Dedifferentiated amniotic fluid mesenchymal stem cell (primary cell): ENCODE data around the gene TRAPPC6A.
A peak's percentile ranks its signal among the peaks of the same experiment; 100 is the strongest.

ENCODE experiments used
- DNase-seq: peaks from one replicate; pipeline ENCODE4 v3.0.0-alpha.2; 2016; ENCODE audit errors: extremely low spot score

TRAPPC6A gene

GRCh38 chr19:45177817-45178261, at the start of gene TRAPPC6A:
Gene TRAPPC6A (minus strand): TSS chr19:45178237. CDS start chr19:45178218, 19 bp downstream.
- DNase-seq, result no peak

GRCh38 chr19:45224645-45225044, 46.6 kb upstream of the TRAPPC6A start:
- DNase-seq, result no peak

- no peak for DNase-seq
Measured at GRCh38 chr19:45223879-45224278, 45.8 kb upstream of the TRAPPC6A start.

- no peak for DNase-seq
Measured at GRCh38 chr19:45222724-45223123, 44.7 kb upstream of the TRAPPC6A start.

GRCh38 chr19:45218911-45219743, 41.1 kb upstream of the TRAPPC6A start:
- no peak for DNase-seq

- DNase-seq, result no peak
Measured at GRCh38 chr19:45218426-45218825, 40.4 kb upstream of the TRAPPC6A start.

- no peak for DNase-seq
Measured at GRCh38 chr19:45217957-45218334, 39.9 kb upstream of the TRAPPC6A start.

GRCh38 chr19:45217193-45217956, 39.3 kb upstream of the TRAPPC6A start:
- no peak for DNase-seq

- DNase-seq, result peak; percentile 37
Measured at GRCh38 chr19:45216667-45217066, 38.6 kb upstream of the TRAPPC6A start.

GRCh38 chr19:45215391-45216191, 37.6 kb upstream of the TRAPPC6A start:
- DNase-seq, result no peak

GRCh38 chr19:45213031-45213430, 35.0 kb upstream of the TRAPPC6A start:
- no peak for DNase-seq

GRCh38 chr19:45211751-45212381, 33.8 kb upstream of the TRAPPC6A start:
- DNase-seq, result no peak

GRCh38 chr19:45206328-45206727, 28.3 kb upstream of the TRAPPC6A start:
- DNase-seq, result no peak

- DNase-seq, result no peak
Measured at GRCh38 chr19:45205810-45206209, 27.8 kb upstream of the TRAPPC6A start.

- DNase-seq, result no peak
Measured at GRCh38 chr19:45202637-45203036, 24.6 kb upstream of the TRAPPC6A start.

- no peak for DNase-seq
Measured at GRCh38 chr19:45200568-45200967, 22.5 kb upstream of the TRAPPC6A start.

- no peak for DNase-seq
Measured at GRCh38 chr19:45195764-45196163, 17.7 kb upstream of the TRAPPC6A start.

- DNase-seq, result no peak
Measured at GRCh38 chr19:45191375-45191774, 13.3 kb upstream of the TRAPPC6A start.

- no peak for DNase-seq
Measured at GRCh38 chr19:45189971-45190370, 11.9 kb upstream of the TRAPPC6A start.

- DNase-seq, result no peak
Measured at GRCh38 chr19:45187421-45188100, 9.5 kb upstream of the TRAPPC6A start.
